ENCODE results near the gene MSI2. TPM values are rescaled to one million over a fixed set of nuclear protein-coding genes. Genes with fewer than 3 reads are reported as not detected.

Gene MSI2
- total RNA-seq, 4 donors from 2014 or later, result 60.7 to 101 (median 70.9) TPM

DNA sequence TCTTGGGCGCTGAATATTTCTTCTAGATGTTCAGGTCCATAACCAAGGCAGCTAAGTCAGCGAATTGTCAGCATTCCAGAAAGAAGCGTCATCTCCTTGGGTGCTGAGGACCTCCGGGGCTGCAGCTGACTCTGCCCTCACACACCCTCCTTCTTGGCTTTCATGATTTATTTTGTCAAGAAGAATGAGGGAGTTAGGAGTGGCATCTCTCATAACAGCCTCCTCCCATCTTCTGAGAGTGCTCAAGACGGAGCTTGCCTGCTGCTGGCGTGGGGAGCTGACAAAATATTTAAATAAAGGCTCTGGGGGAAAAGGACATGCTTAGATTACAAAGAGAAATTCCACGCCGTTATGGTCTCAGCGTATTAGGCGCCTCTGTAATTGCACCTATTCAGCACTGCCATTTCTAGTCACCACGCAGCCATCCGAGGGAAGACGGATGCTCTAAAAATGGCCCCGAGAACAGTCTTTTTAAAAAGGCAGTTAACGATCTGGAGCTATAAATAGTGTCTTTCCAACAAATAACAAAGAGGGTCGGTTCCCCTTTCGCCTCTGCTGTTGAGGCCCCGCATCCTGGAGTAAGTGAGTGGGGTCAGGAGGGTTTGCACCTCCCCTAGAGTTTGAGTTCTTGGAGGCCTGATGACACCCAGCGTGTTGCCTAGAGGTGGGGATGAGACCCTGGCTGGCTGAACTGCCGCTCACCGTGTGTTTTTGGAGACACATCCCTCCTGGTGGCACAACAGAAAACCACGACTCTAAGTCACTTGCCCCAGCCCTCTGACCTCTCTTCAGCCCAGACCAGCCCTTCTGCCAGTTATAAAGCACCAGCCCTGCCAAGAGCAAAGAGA is 301.7 kb downstream of the MSI2 start:
- peak; percentile 83 to 86 for DNase-seq
- H3K4me3 ChIP-seq (replicated peaks in 1 of 3), result no peak overlapping the region
- TF ChIP-seq POLR2A (IDR thresholded peaks at IDR 0.05) (no peak), CTCF (IDR thresholded peaks at IDR 0.05) (no peak)
- intact Hi-C loops (cut with DNase I), result loop anchor here (10.0 kb wide), 1 partner anchor 313 kb away; no protein-coding TSS in a partner anchor
- H3K36me3 ChIP-seq, result no peaks in the 10 kb centered on the region
- no peaks in the 10 kb centered on the region for H3K27me3 ChIP-seq
- peaks cover 21 to 34% of the 10 kb centered on the region in 2 donors for H3K4me1 ChIP-seq
- H3K27ac ChIP-seq, result peak overlapping the region; percentile 84 to 89 (median 88)
- 34 to 39% methylated on average over 20 to 22 of the region's 22 CpGs for WGBS, 2 donors
- H3K9me3 ChIP-seq, result no peaks in the 10 kb centered on the region

DNA sequence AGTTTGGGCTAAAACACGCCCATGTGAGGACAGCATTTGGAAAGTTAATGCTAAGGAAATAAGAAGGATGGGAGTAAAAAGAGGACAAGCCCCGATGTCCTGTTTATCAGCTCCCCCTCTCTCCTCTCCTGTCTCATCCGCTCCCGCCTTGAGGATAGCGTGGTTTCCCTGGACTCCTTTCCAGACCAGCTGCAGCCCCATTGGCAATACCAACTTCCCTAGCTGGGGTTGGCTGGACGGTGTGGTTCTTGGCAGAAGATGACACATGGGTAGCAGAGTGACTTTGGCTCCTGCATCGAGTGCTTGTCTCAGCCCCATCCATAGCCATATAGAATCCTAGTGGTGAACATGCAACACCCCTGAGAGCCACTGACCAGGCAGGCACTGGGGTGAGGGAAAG is 302.9 kb downstream of the MSI2 start:
- H3K36me3 ChIP-seq, result no peaks in the 10 kb centered on the region
- no peaks in the 10 kb centered on the region for H3K9me3 ChIP-seq
- intact Hi-C loops (cut with DNase I), result loop anchor here (10.0 kb wide), 1 partner anchor 314 kb away; no protein-coding TSS in a partner anchor
- TF ChIP-seq POLR2A (IDR thresholded peaks at IDR 0.05) (no peak), CTCF (IDR thresholded peaks at IDR 0.05) (no peak)
- no peak overlapping the region for H3K4me3 ChIP-seq (replicated peaks in 1 of 3)
- peak overlapping the region in 1 of 3 donors; percentile 88 for H3K27ac ChIP-seq
- H3K4me1 ChIP-seq, result peaks cover 15 to 35% of the 10 kb centered on the region in 2 donors
- DNase-seq, result no peak
- no peaks in the 10 kb centered on the region for H3K27me3 ChIP-seq
- 94 to 95% methylated on average over 6 to 7 of the region's 7 CpGs for WGBS, 2 donors

DNA sequence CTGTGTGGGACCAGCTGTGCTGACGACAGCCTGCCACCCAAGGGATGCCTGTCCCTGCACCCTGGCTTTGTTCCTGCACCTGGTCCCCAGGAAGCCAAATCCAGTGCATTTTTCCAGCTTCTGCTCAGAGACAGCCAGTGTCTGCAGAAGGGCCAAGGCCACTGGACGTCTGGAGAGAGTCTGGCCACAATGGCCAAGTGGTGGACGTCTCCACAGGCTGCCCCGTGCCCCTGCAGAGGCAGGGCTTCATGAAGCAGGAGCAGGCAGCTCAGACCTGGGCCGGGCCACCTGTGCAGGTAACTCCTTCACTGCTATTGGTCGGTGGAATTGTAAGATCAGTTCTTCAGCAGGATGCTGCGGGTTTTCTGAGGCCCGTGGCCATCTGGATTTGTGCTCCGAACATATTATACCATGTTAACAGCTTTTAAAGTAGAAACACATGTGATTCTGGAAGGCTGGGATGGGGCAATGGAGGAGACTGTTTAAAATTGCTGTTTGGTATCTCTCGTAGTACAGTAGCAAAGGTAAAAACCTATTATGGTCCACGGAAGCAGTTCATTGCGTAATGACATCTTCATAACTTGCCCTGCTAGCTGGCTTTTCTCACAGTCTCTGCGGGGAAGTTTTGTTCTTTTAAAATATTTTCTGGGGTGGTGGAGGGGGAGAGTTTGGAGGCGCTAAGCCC is 303.5 kb downstream of the MSI2 start:
- 88 to 90% methylated on average over 14 of the region's 14 CpGs for WGBS, 2 donors
- peaks cover 12 to 30% of the 10 kb centered on the region in 2 donors for H3K4me1 ChIP-seq
- no peak overlapping the region for H3K4me3 ChIP-seq (replicated peaks in 1 of 3)
- no peaks in the 10 kb centered on the region for H3K27me3 ChIP-seq
- intact Hi-C loops (cut with DNase I), result loop anchor here (10.0 kb wide), 1 partner anchor 315 kb away; no protein-coding TSS in a partner anchor
- no peak for DNase-seq
- H3K36me3 ChIP-seq, result no peaks in the 10 kb centered on the region
- no peaks in the 10 kb centered on the region for H3K9me3 ChIP-seq
- no peak overlapping the region for H3K27ac ChIP-seq
- TF ChIP-seq POLR2A (IDR thresholded peaks at IDR 0.05), result no peak
- TF ChIP-seq CTCF (IDR thresholded peaks at IDR 0.05), result no peak

GRCh38 chr17:57560319-57560705 is 304.0 kb downstream of the MSI2 start:
- intact Hi-C loops (cut with DNase I), result no loop called here
- no peak overlapping the region for H3K27ac ChIP-seq
- 76 to 89% methylated on average over 3 to 4 of the region's 4 CpGs for WGBS, 2 donors
- H3K27me3 ChIP-seq, result no peaks in the 10 kb centered on the region
- H3K36me3 ChIP-seq, result no peaks in the 10 kb centered on the region
- peaks cover 12 to 30% of the 10 kb centered on the region in 2 donors for H3K4me1 ChIP-seq
- TF ChIP-seq POLR2A (IDR thresholded peaks at IDR 0.05) (no peak), CTCF (IDR thresholded peaks at IDR 0.05) (no peak)
- H3K9me3 ChIP-seq, result no peaks in the 10 kb centered on the region
- DNase-seq, result no peak
- H3K4me3 ChIP-seq (replicated peaks in 1 of 3), result no peak overlapping the region

All from thyroid gland (tissue), 4 donors.